Activated CD8-positive, alpha-beta T cell treated with anti-CD3 and anti-CD28 coated beads for 36 hours (primary cell): Measurements from ENCODE around the gene DAPK2. TPM values are rescaled to one million over a fixed set of nuclear protein-coding genes. Genes with fewer than 3 reads are reported as not detected.

ENCODE experiments used
- ATAC-seq: fragments of 200-7000 bp; cut with Tn5 transposase; one replicate; pipeline ENCODE4 v1.10.0; 2021; ENCODE audit warnings: mild to moderate bottlenecking, moderate library complexity
- CTCF ChIA-PET: fragments of 350-600 bp; sonication (Branson Sonifier 250); formaldehyde crosslinking; loops from one replicate; lab custom pipeline; 2021; ENCODE audit warnings: antibody characterized with exemption; lab: Charles Lee
- POLR2A ChIA-PET: fragments of 350-600 bp; sonication (Branson Sonifier 250); formaldehyde crosslinking; loops from one replicate; lab custom pipeline; 2021; ENCODE audit warnings: antibody characterized with exemption; lab: Charles Lee
- DNase-seq: peaks from one replicate; pipeline ENCODE4 v3.0.0-alpha.2; 2020
- H3K27ac Mint-ChIP-seq: one replicate; pipeline ENCODE4 v1.8.0; 2021; ENCODE audit warnings: mild to moderate bottlenecking, mixed read lengths
- H3K27me3 Mint-ChIP-seq: one replicate; pipeline ENCODE4 v1.8.0; 2021; ENCODE audit warnings: mixed read lengths
- H3K36me3 Mint-ChIP-seq: one replicate; pipeline ENCODE4 v1.8.0; 2021; ENCODE audit warnings: low read depth, mixed read lengths
- H3K4me1 Mint-ChIP-seq: one replicate; pipeline ENCODE4 v1.8.0; 2021; ENCODE audit warnings: low read depth, mixed read lengths
- H3K4me3 Mint-ChIP-seq: one replicate; pipeline ENCODE4 v1.8.0; 2021; ENCODE audit warnings: mild to moderate bottlenecking, moderate library complexity, mixed read lengths
- H3K9me3 Mint-ChIP-seq: one replicate; pipeline ENCODE4 v1.8.0; 2021; ENCODE audit warnings: mixed read lengths
- CTCF ChIP-seq: fragments of 200-600 bp; IDR thresholded peaks from one replicate; pipeline ENCODE4 v1.8.0; 2022; ENCODE audit warnings: antibody characterized with exemption, mild to moderate bottlenecking
- intact Hi-C: fragments of 100-400 bp; cut with micrococcal nuclease; formaldehyde crosslinking; loops from one replicate; pipeline ENCODE4 v1.10.0; 2022
- total RNA-seq, 2 experiments: library from RNA; stranded (reverse); gene quantifications; one replicate each; pipeline ENCODE4 v1.2.3, GENCODE V29; 2021

DAPK2 gene
- total RNA-seq, 2 experiments from 2014 or later = 1.2 to 1.5 TPM

GRCh38 chr15:63915209-63915872 lies 130.9 kb downstream of the DAPK2 start:
- ATAC-seq (no peak), DNase-seq (no peak)
- POLR2A ChIA-PET = interaction anchor here (0.6 to 0.8 kb wide), 3 partner anchors 13 to 367 kb away, joined by 3 read pairs; no protein-coding TSS in a partner anchor
- Mint-ChIP-seq H3K27ac (no peak overlapping the region), H3K9me3 (no peaks in the 10 kb centered on the region), H3K27me3 (no peaks in the 10 kb centered on the region), H3K4me3 (no peak overlapping the region), H3K36me3 (no peaks in the 10 kb centered on the region), H3K4me1 (peaks cover 7% of the 10 kb centered on the region)
- CTCF ChIA-PET = no interaction called here
- intact Hi-C loops = no loop called here
- TF ChIP-seq CTCF = no peak

- H3K4me3 Mint-ChIP-seq = no peak overlapping the region
- no peaks in the 10 kb centered on the region for H3K9me3 Mint-ChIP-seq
- no peak for TF ChIP-seq CTCF
- H3K36me3 Mint-ChIP-seq = no peaks in the 10 kb centered on the region
- ChIA-PET POLR2A (no interaction called here), CTCF (interaction anchor here (3.8 kb wide), 1 partner anchor 32 kb away, joined by 11 read pairs; no protein-coding TSS in a partner anchor)
- no peaks in the 10 kb centered on the region for H3K4me1 Mint-ChIP-seq
- DNase-seq (no peak), ATAC-seq (no peak)
- intact Hi-C loops = no loop called here
- H3K27ac Mint-ChIP-seq = no peak overlapping the region
- H3K27me3 Mint-ChIP-seq = no peaks in the 10 kb centered on the region
Measured at GRCh38 chr15:63913786-63914315, 132.4 kb downstream of the DAPK2 start.

GRCh38 chr15:63913336-63913735 lies 132.9 kb downstream of the DAPK2 start:
- no peak overlapping the region for H3K4me3 Mint-ChIP-seq
- intact Hi-C loops = no loop called here
- H3K27me3 Mint-ChIP-seq = no peaks in the 10 kb centered on the region
- ChIA-PET POLR2A (no interaction called here), CTCF (interaction anchor here (0.7 to 3.8 kb wide), 3 partner anchors 33 to 133 kb away, joined by 3 to 11 read pairs (median 5); partner anchors contain the start of gene DAPK2)
- no peak for DNase-seq
- H3K4me1 Mint-ChIP-seq = no peaks in the 10 kb centered on the region
- no peaks in the 10 kb centered on the region for H3K36me3 Mint-ChIP-seq
- no peaks in the 10 kb centered on the region for H3K9me3 Mint-ChIP-seq
- no peak for TF ChIP-seq CTCF
- H3K27ac Mint-ChIP-seq = no peak overlapping the region
- ATAC-seq = no peak

- ChIA-PET POLR2A (interaction anchor here (1.0 kb wide), 1 partner anchor 304 kb away, joined by 3 read pairs; no protein-coding TSS in a partner anchor), CTCF (interaction anchor here (1.0 to 3.8 kb wide), 5 partner anchors 11 to 160 kb away, joined by 3 to 11 read pairs (median 5); partner anchors contain the start of gene DAPK2)
- Mint-ChIP-seq H3K4me1 (no peaks in the 10 kb centered on the region), H3K27ac (no peak overlapping the region), H3K9me3 (no peaks in the 10 kb centered on the region), H3K36me3 (no peaks in the 10 kb centered on the region), H3K4me3 (no peak overlapping the region), H3K27me3 (no peaks in the 10 kb centered on the region)
- DNase-seq = no peak
- no peak for TF ChIP-seq CTCF
- intact Hi-C loops = no loop called here
- ATAC-seq = no peak
Measured at GRCh38 chr15:63912061-63912615, 134.1 kb downstream of the DAPK2 start.

- intact Hi-C loops = no loop called here
- Mint-ChIP-seq H3K4me1 (peaks cover 10% of the 10 kb centered on the region), H3K27ac (no peak overlapping the region), H3K9me3 (no peaks in the 10 kb centered on the region), H3K27me3 (no peaks in the 10 kb centered on the region), H3K36me3 (no peaks in the 10 kb centered on the region), H3K4me3 (no peak overlapping the region)
- DNase-seq (no peak), ATAC-seq (no peak)
- CTCF ChIA-PET = interaction anchor here (0.7 to 3.8 kb wide), 6 partner anchors 19 to 159 kb away, joined by 3 to 11 read pairs (median 4); partner anchors contain the start of gene DAPK2
- no peak for TF ChIP-seq CTCF
- POLR2A ChIA-PET = no interaction called here
Measured at GRCh38 chr15:63911160-63911559, 135.1 kb downstream of the DAPK2 start.
